Stimulated activated naive B cell treated with anti-CD40 and anti-IgM and Interleukin-4, amounts not matched to agents 10 μg/mL and 1 μg/mL and 100 μg/mL, for 72 hours (primary cell): ENCODE measurements around the gene SGMS2.

Experiments used
- ATAC-seq, 2 donors: fragments of 150-1000 bp; cut with Tn5 transposase; replicated peaks; 2 replicates each; pipeline ENCODE4 v1.10.0; 2021; ENCODE audit warnings: moderate library complexity in 1 of 2
- DNase-seq: peaks from one replicate; pipeline ENCODE4 v3.0.0; 2021
- H3K27ac Mint-ChIP-seq: one replicate; pipeline ENCODE4 v1.8.0; 2022; ENCODE audit warnings: mild to moderate bottlenecking, mixed read lengths
- H3K27me3 Mint-ChIP-seq, 2 donors: one replicate each; pipeline ENCODE4 v1.8.0; 2022; ENCODE audit warnings: mixed read lengths in 2 of 2
- H3K36me3 Mint-ChIP-seq, 2 donors: one replicate each; pipeline ENCODE4 v1.8.0; 2022; ENCODE audit warnings: mixed read lengths in 2 of 2, mild to moderate bottlenecking in 1 of 2
- H3K4me1 Mint-ChIP-seq, 2 donors: one replicate each; pipeline ENCODE4 v1.8.0; 2022; ENCODE audit warnings: mixed read lengths in 2 of 2, mild to moderate bottlenecking in 1 of 2
- H3K4me3 Mint-ChIP-seq, 2 donors: one replicate each; pipeline ENCODE4 v1.8.0; 2022; ENCODE audit warnings: mild to moderate bottlenecking in 2 of 2, mixed read lengths in 2 of 2, moderate library complexity in 1 of 2
- H3K9me3 Mint-ChIP-seq, 2 donors: one replicate each; pipeline ENCODE4 v1.8.0; 2022; ENCODE audit warnings: mixed read lengths in 2 of 2, mild to moderate bottlenecking in 1 of 2

The SGMS2 gene

DNA sequence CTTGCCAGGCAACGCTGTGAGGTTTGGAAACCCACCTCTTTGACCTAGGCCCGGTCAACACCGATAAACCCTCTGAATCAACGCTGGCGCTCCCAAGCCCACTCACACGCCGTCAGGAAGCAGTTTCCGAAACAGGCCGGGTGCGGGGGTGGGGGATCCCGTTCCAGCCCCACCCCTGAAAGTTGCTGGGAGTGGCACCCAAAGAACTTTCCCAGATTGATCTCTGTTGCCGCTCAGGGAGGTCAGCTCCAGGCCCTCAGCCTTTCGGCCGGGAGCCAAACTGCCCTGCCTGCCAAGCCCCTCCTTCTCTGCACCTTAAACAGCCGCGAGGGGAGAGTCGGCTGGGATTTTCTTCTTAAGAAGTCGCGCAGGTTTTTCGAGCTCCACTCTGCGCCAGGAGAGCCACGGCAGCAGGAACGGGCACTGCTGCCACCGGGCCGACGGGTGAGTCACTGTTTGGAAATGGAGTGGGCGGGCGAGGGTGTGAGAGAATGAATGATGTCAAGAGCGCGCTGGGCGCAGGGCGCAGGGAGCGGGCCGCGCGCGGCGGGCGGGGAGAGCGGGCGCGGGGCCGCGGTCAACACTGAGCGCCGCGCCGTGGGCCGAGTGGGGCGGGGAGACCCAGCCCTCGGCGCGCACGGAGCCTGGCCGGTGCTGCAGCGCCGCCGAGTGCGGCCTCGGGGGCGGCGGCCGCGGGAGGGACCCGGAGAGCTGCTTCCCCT lies at the start of gene SGMS2:
SGMS2 (plus strand) TSS at position 583 of the 722 bp plus-strand sequence. CDS start 70,622 bp downstream, outside the sequence.
- Mint-ChIP-seq H3K4me3 (peak within 1 kb of the TSS; percentile 86 to 87), H3K4me1 (peaks cover 6 to 17% of the 10 kb centered on the region in 2 donors), H3K27ac (peak within 1 kb of the TSS; percentile 84), H3K36me3 (no peaks in the 10 kb centered on the region), H3K9me3 (no peaks in the 10 kb centered on the region), H3K27me3 (peaks cover 41 to 56% of the 10 kb centered on the region in 2 donors)
- DNase-seq (peak; percentile 45), ATAC-seq (peak; percentile 80 to 81)

DNA sequence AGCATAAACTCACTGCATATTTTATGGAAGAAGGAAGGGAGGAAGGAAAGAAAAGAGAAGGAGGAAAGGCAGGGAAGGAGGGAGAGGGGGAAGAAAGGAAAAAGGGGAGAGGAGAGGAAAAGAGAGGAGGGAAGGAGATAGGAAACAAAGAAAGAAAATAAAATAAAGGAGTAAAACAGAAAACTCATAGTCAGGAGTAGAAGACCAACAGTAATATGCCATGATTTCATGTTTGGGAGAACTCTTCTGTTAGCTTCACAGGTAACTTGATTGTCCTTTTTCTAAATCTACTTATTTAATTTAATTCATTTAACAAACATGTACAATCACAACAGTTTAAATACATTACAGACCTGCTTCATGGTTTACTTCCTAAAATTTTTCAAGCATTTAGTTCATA lies 46.8 kb upstream of the SGMS2 start:
- ATAC-seq = no peak
- no peaks in the 10 kb centered on the region for H3K4me1 Mint-ChIP-seq
- no peak overlapping the region for H3K4me3 Mint-ChIP-seq
- no peak for DNase-seq
- H3K36me3 Mint-ChIP-seq = no peaks in the 10 kb centered on the region
- H3K27ac Mint-ChIP-seq = no peak overlapping the region
- H3K9me3 Mint-ChIP-seq = peaks cover 14 to 26% of the 10 kb centered on the region in 2 donors
- peaks cover 14% of the 10 kb centered on the region in 2 donors for H3K27me3 Mint-ChIP-seq

GRCh38 chr4:107778784-107779530 lies 45.8 kb upstream of the SGMS2 start:
- no peaks in the 10 kb centered on the region for H3K36me3 Mint-ChIP-seq
- no peak overlapping the region for H3K4me3 Mint-ChIP-seq
- H3K27me3 Mint-ChIP-seq = peaks cover 14% of the 10 kb centered on the region in 2 donors
- no peak overlapping the region for H3K27ac Mint-ChIP-seq
- no peaks in the 10 kb centered on the region for H3K4me1 Mint-ChIP-seq
- DNase-seq = no peak
- ATAC-seq = no peak
- H3K9me3 Mint-ChIP-seq = peaks cover 15 to 26% of the 10 kb centered on the region in 2 donors

GRCh38 chr4:107780665-107781064 lies 44.1 kb upstream of the SGMS2 start:
- Mint-ChIP-seq H3K9me3 (peaks cover 15 to 30% of the 10 kb centered on the region in 2 donors), H3K4me3 (no peak overlapping the region), H3K36me3 (no peaks in the 10 kb centered on the region), H3K27me3 (peaks cover 5 to 17% of the 10 kb centered on the region in 2 donors), H3K4me1 (no peaks in the 10 kb centered on the region), H3K27ac (no peak overlapping the region)
- DNase-seq (no peak), ATAC-seq (no peak)

DNA sequence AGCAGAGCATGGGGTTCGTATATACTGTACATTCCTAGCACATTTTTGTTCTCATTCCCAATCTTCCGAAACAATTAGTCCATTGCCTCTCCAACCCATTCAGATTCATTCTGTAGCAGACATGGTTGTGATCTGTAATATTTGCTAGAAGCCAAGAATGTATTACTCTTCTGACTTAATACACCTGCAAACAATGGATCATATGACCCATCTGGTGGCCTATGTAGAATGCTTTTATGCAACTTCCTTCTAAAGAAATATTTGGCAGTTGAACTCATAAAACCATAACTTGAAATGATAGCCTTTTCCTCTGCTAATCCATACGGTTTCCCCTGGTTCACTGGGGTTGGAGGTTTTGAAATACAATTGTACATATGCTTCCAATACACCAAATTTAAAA lies 32.8 kb upstream of the SGMS2 start:
- H3K4me3 Mint-ChIP-seq = no peak overlapping the region
- peaks cover 4 to 9% of the 10 kb centered on the region in 2 donors for H3K9me3 Mint-ChIP-seq
- DNase-seq (no peak), ATAC-seq (no peak)
- H3K27ac Mint-ChIP-seq = no peak overlapping the region
- no peaks in the 10 kb centered on the region for H3K4me1 Mint-ChIP-seq
- H3K27me3 Mint-ChIP-seq = peaks cover 0 to 12% of the 10 kb centered on the region in 2 donors
- H3K36me3 Mint-ChIP-seq = no peaks in the 10 kb centered on the region

DNA sequence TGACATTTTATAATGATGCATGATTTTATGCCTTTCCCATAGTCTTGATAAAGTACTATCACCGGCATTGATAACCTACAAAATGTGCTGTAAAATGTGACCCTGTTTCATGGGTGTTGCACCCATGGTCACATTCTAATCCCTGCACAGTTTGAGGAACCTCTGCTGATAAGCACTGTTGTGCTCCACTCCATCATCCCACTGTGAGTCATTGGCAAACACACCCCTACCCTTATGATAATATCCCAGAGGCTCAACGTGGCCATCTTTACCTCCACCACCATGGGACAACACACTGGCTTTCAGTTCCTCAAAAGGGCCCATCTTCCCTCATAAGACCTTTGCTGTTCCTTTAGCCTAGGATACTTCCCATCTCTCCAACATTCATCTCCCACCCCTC lies 32.0 kb upstream of the SGMS2 start:
- Mint-ChIP-seq H3K27ac (no peak overlapping the region), H3K4me1 (no peaks in the 10 kb centered on the region), H3K36me3 (no peaks in the 10 kb centered on the region), H3K9me3 (peaks cover 0 to 5% of the 10 kb centered on the region in 2 donors), H3K4me3 (no peak overlapping the region), H3K27me3 (peaks cover 7 to 12% of the 10 kb centered on the region in 2 donors)
- DNase-seq (no peak), ATAC-seq (no peak)

- Mint-ChIP-seq H3K4me1 (no peaks in the 10 kb centered on the region), H3K27ac (no peak overlapping the region), H3K27me3 (peaks cover 12 to 13% of the 10 kb centered on the region in 2 donors), H3K36me3 (no peaks in the 10 kb centered on the region), H3K9me3 (no peaks in the 10 kb centered on the region), H3K4me3 (no peak overlapping the region)
- ATAC-seq (no peak), DNase-seq (no peak)
Measured at GRCh38 chr4:107793996-107794395, 30.7 kb upstream of the SGMS2 start.

- H3K27ac Mint-ChIP-seq = no peak overlapping the region
Measured at GRCh38 chr4:107799669-107800450, 24.9 kb upstream of the SGMS2 start.

DNA sequence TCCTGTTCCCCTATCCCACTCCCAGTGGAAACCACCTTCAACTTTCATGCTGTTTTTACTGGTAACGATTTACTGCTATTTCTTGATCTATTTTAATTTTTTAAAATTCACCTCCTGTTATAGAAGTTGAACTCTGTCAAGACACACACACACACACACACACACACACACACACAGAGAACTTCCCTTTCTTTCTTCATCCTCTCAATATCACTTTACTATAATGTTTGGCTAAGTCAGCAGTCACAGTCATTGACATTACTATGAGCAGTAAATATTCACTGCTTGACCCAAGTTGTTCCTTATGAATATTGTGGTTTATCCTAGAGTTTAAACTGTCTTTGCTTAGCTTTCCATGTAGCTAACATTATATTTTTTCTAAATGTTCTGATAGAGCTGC lies 24.0 kb upstream of the SGMS2 start:
- Mint-ChIP-seq H3K27me3 (peaks cover 13 to 32% of the 10 kb centered on the region in 2 donors), H3K4me1 (no peaks in the 10 kb centered on the region)
- DNase-seq = no peak

More at GRCh38 chr4:107799669-107800450, 24.9 kb upstream of the SGMS2 start:
- Mint-ChIP-seq H3K4me1 (no peaks in the 10 kb centered on the region), H3K36me3 (no peaks in the 10 kb centered on the region), H3K9me3 (no peaks in the 10 kb centered on the region), H3K27me3 (peaks cover 12 to 32% of the 10 kb centered on the region in 2 donors), H3K4me3 (no peak overlapping the region)
- ATAC-seq (no peak), DNase-seq (no peak)

DNA sequence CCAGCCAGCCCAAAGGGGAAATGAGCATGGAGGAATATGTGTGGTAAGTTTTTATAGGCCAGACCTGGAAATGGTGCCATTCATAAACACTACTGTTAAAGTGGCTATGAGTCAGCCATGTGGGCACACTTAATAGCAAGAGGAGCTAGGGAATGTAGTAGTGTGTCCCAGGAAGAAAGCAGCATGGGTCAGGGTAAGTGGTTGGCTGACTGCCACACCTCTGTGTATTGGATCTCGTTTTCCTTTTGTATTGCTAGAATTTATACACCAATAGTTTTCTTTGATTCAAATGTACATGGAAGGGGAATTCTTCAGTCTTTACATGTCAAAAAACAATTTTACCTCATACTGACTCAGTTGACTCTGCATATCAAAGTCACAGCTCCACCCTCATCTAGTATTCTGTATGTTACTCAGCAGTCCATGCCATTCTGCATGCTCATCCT lies 22.9 kb upstream of the SGMS2 start:
- H3K4me1 Mint-ChIP-seq = no peaks in the 10 kb centered on the region

More for the DNA sequence above, 24.0 kb upstream of the SGMS2 start:
- no peak overlapping the region for H3K4me3 Mint-ChIP-seq
- H3K27ac Mint-ChIP-seq = no peak overlapping the region
- H3K9me3 Mint-ChIP-seq = no peaks in the 10 kb centered on the region
- ATAC-seq = no peak
- H3K36me3 Mint-ChIP-seq = no peaks in the 10 kb centered on the region

GRCh38 chr4:107804956-107805355 lies 19.8 kb upstream of the SGMS2 start:
- Mint-ChIP-seq H3K27me3 (peaks cover 14 to 25% of the 10 kb centered on the region in 2 donors), H3K4me1 (no peaks in the 10 kb centered on the region), H3K27ac (no peak overlapping the region), H3K4me3 (no peak overlapping the region), H3K9me3 (no peaks in the 10 kb centered on the region), H3K36me3 (no peaks in the 10 kb centered on the region)
- ATAC-seq (no peak), DNase-seq (no peak)

More for the DNA sequence above, 22.9 kb upstream of the SGMS2 start:
- no peak overlapping the region for H3K27ac Mint-ChIP-seq
- ATAC-seq (no peak), DNase-seq (no peak)
- no peaks in the 10 kb centered on the region for H3K9me3 Mint-ChIP-seq
- H3K27me3 Mint-ChIP-seq = peaks cover 9 to 32% of the 10 kb centered on the region in 2 donors
- H3K36me3 Mint-ChIP-seq = no peaks in the 10 kb centered on the region
- H3K4me3 Mint-ChIP-seq = no peak overlapping the region

GRCh38 chr4:107806196-107806595 lies 18.5 kb upstream of the SGMS2 start:
- Mint-ChIP-seq H3K4me1 (no peaks in the 10 kb centered on the region), H3K27ac (no peak overlapping the region), H3K36me3 (no peaks in the 10 kb centered on the region), H3K27me3 (peaks cover 19 to 20% of the 10 kb centered on the region in 2 donors), H3K4me3 (no peak overlapping the region), H3K9me3 (no peaks in the 10 kb centered on the region)
- ATAC-seq = no peak
- DNase-seq = no peak

GRCh38 chr4:107808572-107808971 lies 16.2 kb upstream of the SGMS2 start:
- no peaks in the 10 kb centered on the region for H3K9me3 Mint-ChIP-seq
- peaks cover 17 to 19% of the 10 kb centered on the region in 2 donors for H3K27me3 Mint-ChIP-seq
- no peak for ATAC-seq

GRCh38 chr4:107809210-107809609 lies 15.5 kb upstream of the SGMS2 start:
- Mint-ChIP-seq H3K36me3 (no peaks in the 10 kb centered on the region), H3K27me3 (peaks cover 10 to 18% of the 10 kb centered on the region in 2 donors), H3K9me3 (no peaks in the 10 kb centered on the region), H3K27ac (no peak overlapping the region), H3K4me3 (no peak overlapping the region), H3K4me1 (no peaks in the 10 kb centered on the region)
- DNase-seq = no peak
- no peak for ATAC-seq

More at GRCh38 chr4:107808572-107808971, 16.2 kb upstream of the SGMS2 start:
- Mint-ChIP-seq H3K36me3 (no peaks in the 10 kb centered on the region), H3K4me1 (no peaks in the 10 kb centered on the region), H3K4me3 (no peak overlapping the region), H3K27ac (no peak overlapping the region)
- DNase-seq = no peak
